ENCODE data around the gene RBM19. TPM values are rescaled to one million over a fixed set of nuclear protein-coding genes. Genes with fewer than 3 reads are reported as not detected.

The RBM19 gene
- total RNA-seq, 1 experiment from 2014 or later: 9.5 TPM

DNA sequence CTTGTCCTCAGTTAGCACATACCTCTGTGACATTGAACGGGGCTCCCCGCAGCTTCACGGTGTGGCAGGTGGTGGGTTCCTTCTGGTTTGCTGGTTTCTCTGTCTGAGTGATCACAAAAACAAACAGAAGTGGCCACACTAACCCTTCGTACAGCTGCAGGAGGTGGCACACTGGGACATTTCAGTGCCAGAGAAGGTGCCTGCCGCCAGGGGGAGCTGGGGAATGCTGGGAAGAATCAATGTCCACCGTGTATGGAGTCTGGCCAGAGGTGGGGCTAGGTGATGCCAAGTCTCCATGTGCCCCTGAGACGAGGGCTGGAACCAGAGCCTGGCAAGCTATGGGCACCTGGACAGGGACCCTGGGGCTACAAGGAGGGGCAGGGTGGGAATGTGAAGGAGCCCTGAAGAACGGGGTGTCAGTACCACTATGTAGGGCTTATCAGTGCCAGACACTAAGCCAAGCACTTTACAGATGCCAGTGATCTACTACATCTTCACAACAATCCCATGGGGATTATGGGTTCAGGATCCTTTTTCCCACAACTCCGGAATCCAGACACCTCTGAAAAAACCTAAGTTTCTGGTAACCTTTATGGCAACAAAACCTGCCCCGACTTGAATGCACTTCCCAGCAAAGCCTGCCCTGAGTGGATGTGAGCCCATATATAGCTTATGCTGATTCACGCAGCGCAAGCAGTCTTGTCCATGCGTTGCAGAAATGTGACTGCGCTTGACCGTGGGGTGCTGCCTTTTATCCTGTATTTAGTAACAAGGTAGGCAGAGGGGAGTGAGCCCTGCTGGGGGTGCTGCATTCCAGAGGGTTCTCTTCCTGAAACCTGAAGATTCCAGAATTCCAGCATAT lies 10.8 kb downstream of the RBM19 start:
- peak; percentile 42 for DNase-seq (ENCODE audit: low spot score)

DNA sequence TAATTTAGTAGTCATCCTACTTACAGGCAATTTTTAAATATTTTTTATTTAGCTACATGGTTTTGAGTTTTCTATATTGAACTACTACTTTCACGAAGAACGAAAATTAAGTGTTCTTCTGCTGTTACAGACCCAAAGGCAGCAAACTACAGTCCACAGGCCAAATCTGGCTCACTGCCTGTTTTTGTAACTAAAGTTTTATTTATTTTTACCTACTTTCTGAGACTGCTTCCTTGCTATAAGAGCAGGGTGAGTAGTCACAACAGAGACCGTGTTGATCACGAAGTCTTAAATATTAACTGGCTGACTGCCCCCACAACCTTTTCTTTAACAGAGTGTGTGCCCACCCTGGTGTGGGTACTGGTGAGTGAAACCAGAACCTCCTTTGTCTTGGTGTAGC lies 11.6 kb downstream of the RBM19 start:
- no peak for DNase-seq (ENCODE audit: low spot score)

DNA sequence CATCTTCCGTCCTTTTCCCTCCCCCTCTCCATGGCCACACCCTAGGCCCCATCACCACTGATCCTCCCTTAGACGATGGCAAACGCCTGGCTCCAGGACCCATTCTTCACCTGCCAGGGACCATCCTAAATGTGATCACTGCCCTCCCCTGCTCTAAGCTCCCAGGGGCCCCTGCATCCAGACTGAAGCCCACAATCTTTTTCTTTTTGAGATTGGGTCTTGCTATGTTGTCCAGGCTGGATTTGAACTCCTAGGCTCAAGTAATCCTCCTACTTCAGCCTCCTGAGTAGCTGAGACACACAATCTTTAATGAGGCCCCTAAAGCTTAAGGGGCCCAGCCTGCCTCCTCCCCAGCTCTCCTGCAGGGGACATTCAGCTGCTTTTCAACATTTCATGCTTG lies 15.3 kb downstream of the RBM19 start:
- DNase-seq (ENCODE audit: low spot score): no peak

DNA sequence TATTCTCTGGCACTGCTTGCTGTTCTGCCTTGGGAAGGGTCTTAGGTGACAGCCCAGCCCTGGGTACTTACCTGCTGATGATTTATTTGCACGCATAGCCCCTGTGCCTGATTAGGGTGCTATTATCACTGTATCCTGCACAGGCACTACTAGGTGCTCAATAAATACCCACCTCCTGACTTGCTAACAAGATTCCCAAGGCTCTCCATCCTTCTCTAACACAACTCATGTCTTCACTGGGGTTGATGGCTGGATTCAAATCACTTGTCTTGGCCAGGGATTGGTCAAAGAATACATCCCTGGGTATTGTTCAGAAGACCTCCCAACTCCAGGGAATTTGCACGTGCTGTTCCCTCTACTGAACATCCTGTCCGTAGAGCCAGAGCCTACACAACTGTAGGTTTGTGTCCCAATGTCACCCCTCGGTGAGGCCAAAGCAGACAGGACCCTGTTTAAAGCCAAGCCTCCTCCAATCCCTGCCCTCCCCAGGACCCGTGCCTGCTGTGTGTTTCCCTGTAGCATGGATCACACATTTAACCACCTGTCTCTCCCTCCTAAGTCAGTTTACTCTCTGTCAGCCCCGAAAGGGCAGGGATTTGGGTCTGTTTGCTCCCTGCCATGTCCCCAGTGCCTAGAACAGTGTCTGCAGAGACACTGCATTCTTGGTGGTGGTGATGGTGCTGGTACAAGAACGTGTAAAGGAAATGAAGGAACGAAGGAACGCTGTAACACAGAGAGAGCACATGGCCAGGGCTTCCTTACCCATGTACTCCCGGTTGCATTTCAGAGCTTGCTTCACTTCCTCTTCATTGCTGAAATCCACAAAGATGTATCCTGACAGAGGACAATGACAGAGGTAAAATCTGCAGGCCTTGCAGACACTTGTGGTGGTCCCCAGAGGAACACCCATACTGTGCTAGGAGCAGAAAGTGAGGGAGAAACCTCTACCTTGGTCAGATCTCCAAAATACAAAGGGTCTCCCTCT lies 16.5 kb downstream of the RBM19 start:
- no peak for DNase-seq (ENCODE audit: low spot score)

DNA sequence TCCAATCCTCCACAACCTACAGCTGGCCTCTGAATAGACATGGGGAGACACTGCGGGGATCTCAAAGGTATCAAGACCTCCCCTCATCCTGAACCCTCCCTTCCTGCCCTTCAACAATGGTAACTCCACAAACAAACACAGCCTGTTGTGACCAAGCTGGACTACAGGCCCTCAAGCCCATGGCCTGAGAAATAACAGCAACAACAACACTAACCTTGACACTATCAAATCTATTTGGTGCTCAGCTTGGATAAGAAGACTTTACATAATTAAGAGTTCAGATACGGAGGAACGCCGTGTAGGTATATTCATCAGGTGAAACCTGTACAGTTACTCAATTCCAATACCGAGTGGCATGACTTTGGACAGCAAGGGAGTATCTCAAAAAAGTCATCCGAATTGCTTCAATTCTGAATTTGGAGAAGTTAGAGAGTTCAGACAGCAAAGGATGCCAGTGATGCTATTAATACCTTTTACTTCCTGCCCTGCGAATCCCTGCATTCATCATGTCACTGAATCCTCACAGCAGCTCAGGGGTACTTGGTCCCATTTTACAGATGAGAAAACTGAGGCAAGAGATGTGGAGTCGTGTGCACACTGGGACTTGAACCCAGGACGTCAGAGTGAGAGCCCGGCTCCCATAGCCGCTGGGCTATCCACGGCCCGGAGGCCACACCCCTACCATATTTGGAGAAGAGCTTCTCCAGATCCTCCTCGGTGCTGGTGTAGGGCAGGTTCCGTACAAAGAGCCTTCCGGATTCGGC lies 17.8 kb downstream of the RBM19 start:
- no peak for DNase-seq (ENCODE audit: low spot score)

DNA sequence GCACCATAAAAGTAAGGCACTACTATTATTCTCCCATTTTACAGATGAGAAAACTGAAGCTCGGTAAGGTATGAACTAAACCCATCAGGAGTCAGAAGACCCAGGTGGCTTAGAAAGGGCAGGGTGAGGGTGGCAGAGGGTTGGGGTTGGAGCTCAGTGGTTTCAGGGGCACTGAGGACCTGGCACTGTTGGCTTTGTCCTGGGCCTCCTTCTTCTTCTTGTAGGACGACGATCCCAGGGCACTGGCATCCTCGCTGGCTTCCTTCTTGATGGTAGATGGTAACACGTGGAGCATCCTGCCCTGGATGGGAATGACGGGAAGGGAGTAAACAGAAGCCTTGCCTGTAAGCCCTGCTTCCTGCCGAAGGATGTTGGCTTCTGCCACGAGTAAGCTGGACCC lies 19.9 kb downstream of the RBM19 start:
- no peak for DNase-seq (ENCODE audit: low spot score)

DNA sequence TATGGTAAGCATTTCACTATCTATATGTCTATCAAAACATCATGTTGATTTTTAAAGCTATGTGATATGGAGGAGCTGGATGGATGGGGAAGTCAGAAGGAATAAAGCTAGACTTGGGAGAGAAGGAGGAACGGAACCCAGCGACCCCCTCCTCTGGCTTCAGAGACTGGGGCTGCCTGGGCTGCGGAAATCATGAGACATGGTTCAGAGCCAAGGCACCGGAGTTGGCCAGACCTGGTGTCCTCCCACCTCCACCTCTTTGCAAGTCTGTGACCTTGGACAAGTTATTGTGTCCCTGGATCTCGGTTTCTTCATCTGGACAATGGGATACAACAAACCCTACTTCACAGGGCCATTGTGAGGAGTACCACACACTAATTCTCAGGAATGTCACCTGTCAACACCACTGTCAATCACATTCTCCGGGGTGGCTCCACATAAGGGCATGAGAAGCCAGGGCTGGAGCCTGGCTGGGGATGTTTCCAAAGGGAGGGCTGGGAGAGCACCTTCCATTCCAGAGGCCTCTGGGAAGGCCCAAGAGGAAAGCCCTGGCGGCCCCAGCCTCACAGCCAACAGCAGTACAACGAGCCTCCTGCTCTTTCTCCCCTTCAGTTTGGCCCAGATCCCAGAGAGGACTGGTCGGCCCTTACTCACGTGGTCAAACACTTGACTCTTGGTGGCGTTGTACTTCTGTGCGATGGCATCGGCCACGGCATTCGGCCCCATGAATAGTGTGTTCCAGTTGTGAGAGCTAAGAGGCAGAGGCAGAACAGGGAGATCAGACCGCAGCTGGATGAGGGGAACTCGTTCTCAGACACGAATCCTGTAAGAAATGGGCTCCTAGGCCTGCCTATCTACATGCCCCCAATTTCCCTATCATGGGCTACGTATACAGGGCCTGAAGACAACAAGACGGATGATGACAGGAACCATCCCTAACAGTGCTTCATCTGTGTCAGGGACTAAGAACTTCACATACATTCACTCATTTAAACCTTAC lies 20.7 kb downstream of the RBM19 start:
- no peak for DNase-seq (ENCODE audit: low spot score)

DNA sequence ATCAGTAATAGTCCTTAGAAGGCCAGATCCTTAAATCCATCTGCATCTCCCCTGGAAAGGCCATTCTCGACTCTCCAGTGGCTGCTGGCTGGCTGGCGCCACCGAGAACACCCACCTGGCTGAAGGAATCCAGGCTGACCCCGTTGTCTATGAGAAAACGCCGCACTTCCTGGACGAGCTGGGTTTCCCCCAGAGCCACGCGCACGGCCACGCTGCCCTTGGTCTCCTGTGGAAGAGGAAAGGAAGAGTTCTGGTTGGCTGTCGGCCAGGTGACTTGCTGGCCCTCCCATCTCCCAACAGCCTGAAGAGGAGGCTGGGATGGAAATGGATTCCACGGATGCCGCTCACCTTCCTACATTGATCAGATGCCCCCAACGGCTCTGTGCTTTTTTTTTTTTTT lies 23.9 kb downstream of the RBM19 start:
- DNase-seq (ENCODE audit: low spot score): no peak

DNA sequence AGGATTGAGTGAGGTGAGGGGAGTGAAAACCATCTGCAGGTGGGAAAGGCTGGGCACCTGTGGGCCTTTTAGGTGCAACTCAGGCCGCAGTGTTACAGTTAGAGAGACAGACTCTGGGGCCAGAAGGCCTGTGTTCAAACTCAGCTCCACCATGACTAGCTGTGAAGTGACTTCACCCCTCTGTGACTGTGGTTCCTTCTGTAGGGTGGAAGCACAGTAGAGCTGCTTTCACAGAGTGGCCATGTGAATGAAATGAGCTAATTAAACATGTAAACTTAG lies 25.0 kb downstream of the RBM19 start:
- no peak for DNase-seq (ENCODE audit: low spot score)

DNA sequence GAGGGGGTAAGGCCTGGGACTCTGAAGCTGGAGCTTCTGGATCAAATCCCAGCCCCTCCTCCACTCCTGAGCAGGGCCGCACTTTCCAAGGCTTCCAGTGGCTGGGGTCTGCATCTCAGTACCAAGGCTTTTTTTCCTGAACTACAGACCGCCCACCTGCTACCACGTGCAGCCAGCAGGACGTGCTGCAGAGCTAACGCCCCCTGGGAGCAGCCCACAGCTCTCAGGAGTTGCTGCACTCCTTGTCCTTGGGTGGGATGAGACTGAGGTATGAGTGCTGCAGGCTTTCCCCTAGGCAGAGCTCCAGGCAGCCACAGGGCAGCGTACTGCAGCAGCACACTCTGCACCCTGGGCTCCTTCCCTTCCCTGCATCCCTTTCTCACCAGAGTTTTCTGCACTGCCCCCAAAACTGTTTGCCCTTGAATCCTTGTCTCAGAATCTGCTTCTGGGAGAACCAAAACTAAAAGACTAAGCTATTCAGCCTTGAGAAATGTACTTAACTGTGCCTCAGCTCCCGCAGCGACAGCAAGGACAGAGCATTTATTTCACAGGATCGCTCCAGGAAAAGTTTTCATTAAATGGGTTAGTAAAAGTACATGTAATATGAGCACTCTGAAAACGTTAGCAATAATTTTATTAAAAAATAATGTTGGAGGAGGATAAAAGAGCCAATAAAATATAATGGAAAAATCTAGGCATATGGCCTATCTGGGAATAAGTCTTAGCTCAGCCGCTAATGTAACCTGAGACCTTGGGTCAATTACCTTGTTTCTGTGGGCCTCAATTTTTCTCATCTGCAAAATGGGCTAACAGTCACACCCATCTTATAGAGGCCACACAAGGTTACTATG lies 25.5 kb downstream of the RBM19 start:
- DNase-seq (ENCODE audit: low spot score): no peak

DNA sequence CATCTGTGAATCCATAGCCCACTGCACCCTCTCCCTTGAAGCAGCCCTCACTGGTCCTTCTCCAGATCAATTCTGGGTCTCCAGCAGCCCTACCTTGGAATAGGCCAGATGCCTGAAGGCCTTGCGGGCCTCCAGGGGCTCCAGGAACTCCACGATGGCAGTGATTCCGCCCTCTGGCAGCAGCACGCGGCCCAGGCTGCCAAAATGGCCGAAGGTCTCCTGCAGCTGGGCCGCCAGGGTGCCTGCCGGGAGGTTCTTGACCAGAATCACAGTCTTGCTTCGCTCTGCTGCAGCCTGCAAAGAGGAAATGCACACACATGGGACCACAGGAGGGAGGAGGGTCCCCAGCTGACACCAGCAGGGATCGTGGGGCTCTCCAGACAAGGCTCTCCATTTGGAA lies 26.3 kb downstream of the RBM19 start:
- DNase-seq (ENCODE audit: low spot score): no peak

DNA sequence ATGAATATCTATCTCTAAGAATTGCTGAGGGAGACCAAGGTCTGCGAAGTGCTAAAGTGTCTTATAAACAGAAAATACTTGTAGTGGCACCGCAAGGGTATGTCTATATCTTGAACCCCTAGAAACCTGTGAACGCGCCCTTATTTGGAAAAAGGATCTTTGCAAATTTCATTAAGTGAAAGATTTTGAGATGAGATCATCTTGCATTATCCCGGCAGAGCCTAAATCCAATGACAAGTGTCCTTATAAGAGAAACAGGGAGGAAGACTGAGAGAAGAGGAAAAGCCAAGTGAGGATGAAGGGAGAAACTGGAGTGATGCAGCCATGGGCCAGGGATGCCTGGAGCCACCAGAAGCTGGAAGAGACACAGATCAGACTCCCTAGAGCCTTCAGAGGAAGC lies 27.7 kb downstream of the RBM19 start:
- DNase-seq (ENCODE audit: low spot score): no peak

DNA sequence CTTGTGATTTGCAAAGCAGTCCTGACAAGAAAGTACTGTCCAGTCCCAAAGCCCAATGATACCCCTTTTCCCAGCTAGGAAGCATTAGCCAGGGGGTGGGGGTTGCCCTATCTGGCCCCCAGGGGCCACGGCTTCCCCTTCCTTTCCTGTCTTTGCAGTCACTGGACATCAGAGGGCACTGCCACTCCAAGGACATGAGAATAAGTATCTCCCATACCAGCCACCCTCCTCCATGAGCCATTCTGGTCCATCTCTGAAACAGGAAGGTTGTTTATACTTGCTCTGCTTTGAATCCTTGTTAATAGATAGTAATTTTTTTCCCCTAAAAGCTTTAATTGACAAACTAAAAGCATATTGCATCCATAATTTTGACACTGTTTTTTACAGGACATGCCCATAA lies 29.7 kb downstream of the RBM19 start:
- DNase-seq (ENCODE audit: low spot score): no peak

DNA sequence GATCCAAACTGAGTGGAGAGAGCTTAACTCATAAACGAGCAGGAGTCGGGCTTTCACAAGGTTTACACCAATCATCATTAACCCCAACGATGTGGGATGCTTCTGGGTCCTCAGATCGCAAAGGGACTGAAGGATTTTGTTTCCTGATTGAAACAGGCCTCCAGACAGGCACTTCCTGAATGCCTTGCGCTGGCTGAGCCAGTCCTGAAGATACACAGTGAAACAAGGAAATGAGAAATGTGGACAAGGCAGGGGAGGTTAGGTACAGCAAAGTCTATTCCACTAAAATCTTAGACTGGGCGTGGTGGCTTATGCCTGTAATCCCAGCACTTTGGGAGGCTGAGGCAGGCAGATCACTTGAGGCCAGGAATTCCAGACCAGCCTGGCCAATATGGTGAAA lies 30.7 kb downstream of the RBM19 start:
- DNase-seq (ENCODE audit: low spot score): no peak

DNA sequence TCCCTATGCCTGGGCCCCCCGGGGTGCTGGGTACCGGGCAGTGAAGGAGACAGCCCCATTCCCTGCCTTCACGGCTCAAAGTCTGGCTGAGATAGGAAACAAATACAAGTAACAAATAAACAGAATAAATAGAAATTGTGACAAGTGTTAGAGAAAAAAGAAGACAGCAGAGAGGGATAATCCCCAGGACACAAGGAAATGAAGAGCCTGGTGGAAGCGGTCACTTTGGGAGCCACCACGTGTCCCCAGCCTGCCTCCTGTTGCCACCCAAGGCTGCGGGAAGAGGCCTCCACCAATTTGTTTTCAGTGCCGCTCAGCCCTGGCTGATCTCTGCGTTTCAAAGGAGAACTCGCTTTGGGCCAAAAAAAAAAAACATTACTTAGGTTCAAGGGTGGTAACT lies 31.2 kb downstream of the RBM19 start:
- DNase-seq (ENCODE audit: low spot score): no peak

DNA sequence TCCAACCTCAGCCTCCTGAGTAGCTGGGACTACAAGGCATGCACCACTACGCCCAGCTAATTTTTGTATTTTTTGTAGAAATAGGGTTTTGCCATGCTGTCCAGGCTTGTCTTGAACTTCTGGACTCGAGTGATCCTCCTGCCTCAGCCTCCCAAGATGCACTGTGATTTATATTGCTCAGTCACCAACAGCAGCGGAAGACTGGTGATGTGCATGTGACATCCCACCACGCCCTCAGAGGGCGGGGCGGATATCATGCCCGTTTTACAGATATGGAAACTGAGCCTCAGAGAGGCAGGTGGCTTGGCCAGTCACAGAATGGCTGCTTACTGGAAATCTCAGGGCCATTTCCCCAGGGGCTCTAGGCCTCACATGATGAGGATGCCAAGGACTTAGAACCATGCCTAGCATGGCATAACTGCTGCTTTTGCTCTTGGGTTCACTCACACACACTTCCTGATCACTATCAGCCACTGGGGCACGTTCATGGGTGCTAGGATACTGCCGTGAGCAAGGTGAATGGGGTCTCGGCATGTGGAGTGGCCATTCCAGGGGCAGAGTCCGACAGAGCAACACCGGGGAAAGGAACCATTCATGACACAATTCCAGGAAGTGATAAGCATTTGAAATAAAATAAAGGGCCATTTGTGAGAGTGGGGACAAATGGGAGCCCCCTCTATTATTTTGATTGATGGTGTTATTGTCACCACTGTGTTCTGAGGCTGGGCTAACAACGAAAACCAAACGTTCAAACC lies 31.9 kb downstream of the RBM19 start:
- DNase-seq (ENCODE audit: low spot score): no peak

DNA sequence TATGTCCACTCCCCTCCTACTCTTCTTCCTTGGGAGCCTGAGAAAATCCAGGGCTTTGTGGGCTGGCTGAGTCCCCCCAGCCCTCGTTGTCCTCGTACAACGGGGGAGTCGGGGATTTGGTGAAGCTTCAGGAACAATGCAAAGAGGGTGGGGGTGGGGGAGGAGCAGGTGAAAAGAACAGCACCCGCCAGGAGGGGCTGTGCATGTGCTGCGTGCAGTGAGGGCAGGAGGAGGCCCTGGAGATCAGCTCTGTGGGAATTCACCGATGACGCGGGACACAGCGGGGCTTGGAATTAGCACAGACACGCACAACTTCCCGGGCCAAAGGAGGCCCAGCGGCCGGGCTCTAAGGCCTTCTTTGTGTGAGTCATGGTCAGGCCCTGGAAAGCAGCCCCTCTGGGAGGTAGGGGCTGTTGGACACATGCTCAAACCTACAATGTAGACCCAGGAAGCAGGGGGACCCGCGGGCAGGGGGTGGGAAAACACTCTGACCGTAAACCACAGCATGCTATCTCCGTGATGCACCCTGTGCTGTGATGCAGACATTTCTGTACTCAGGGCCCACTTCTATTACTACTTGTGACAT lies 32.8 kb downstream of the RBM19 start:
- DNase-seq (ENCODE audit: low spot score): no peak

DNA sequence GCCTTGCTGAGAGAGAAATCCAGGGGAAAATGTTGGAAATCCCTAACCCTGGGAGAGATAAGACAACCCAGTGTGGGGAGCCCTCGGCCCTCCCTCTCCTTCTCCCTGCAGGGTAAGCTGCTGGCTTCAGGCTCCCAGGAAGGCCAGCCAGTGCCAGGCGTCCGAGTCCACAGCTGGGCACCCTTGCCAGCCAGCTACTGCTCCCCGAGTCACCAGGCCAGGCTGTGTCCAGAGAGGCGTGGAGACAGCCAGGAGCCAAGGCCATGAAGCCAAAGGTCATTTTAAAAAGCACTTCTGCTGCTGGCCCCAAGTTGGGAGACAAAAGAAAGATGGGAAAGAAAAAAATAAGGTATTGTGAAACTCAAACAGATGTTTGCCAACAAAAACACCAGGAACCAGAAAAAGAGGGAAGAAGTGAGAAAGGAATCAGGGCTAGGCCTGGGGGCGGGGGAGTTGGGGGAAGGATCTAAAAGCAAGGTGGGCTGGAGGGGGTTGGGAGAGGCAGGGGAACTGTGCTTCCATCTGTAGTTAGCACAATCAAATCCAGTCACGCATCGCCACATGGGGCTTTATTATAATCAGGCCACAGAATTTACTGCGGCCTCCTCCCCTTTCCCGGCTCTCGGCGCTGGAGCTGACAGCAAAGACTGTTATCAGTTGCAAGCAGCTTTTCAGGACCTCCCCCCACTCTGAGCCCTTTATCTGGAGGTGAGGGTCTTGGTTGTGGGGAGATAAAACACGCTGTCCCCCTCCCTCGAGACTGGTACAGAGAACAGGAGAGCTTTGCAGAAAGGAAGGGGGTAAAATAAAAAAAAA lies 33.5 kb downstream of the RBM19 start:
- DNase-seq (ENCODE audit: low spot score): no peak
